ENCODE measurements around the gene PBX2. TPM values are rescaled to one million over a fixed set of nuclear protein-coding genes. Genes with fewer than 3 reads are reported as not detected.
"Not testable (repeated sequence)": the region's sequence is repeated elsewhere in the genome, so short reads cannot be mapped to it uniquely, and the experiment has no call there.

PBX2 gene
- total RNA-seq, 4 donors from 2014 or later = 27.7 to 65.3 (median 34.6) TPM

DNA sequence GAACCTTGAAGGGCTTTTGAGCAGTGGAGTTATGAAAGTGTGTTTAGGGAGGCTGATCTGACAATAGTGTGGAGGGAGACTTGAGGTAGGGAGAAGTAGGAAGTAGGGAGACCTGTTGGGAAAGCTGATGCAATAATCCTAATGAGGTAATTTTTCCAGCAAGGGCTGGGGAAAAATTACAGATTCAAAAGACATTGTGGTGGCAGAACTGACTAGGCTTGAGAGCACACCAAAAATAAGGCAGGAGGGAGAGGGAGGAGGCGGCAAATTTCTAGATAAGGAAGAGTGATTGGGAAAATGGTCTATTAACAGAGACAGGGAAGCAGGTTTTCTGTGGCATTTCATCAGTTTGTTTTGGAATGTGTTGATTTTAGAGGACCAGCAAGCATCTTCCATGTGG is 43.7 kb downstream of the PBX2 start:
- no peak for DNase-seq (ENCODE audit: low spot score)
- TF ChIP-seq, protein P1, sequence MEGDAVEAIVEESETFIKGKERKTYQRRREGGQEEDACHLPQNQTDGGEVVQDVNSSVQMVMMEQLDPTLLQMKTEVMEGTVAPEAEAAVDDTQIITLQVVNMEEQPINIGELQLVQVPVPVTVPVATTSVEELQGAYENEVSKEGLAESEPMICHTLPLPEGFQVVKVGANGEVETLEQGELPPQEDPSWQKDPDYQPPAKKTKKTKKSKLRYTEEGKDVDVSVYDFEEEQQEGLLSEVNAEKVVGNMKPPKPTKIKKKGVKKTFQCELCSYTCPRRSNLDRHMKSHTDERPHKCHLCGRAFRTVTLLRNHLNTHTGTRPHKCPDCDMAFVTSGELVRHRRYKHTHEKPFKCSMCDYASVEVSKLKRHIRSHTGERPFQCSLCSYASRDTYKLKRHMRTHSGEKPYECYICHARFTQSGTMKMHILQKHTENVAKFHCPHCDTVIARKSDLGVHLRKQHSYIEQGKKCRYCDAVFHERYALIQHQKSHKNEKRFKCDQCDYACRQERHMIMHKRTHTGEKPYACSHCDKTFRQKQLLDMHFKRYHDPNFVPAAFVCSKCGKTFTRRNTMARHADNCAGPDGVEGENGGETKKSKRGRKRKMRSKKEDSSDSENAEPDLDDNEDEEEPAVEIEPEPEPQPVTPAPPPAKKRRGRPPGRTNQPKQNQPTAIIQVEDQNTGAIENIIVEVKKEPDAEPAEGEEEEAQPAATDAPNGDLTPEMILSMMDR (IDR thresholded peaks at IDR 0.05) = no peak
- ATAC-seq (ENCODE audit: low FRiP score) = peak; percentile 16

GRCh38 chr6:32144238-32144637 is 45.8 kb downstream of the PBX2 start:
- not testable (repeated sequence) for ATAC-seq (ENCODE audit: low FRiP score); DNase-seq (ENCODE audit: low spot score)

DNA sequence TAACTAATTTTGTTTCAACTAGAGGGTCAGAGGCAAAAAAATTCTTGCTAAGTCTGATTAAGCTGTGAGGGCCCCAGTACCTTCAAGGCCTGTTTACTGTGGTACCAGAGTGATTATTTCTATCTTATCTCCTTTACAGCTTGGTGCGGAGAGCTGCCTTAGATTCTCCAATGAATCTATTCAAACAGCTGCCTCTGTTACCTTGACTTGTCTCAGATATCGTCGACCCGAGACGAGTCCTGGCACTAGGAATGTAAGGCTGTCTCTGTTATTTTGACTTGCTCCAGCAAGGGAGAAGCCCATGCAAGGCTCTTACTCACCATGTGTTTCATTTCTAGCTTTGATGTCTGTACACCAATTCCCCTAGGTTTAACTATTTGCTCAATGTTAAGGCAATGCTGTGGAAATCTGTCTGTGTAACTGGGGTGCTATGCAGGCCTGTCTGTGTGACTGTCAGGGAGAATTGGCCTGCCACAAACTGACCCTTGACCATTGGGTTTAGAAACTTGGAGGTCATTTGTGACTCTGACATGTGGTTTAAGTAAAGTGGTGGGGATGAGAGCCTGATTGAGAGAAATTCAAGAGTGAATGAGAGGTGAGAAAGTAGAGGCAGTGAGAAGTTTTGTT is 49.5 kb downstream of the PBX2 start:
- no peak for ATAC-seq (ENCODE audit: low FRiP score)
- TF ChIP-seq, protein P1 (IDR thresholded peaks at IDR 0.05) = no peak

GRCh38 chr6:32139590-32139989 is 50.4 kb downstream of the PBX2 start:
- ATAC-seq (ENCODE audit: low FRiP score) = no peak
- TF ChIP-seq, protein P1 (IDR thresholded peaks at IDR 0.05) = no peak
- DNase-seq (ENCODE audit: low spot score) = no peak

More for the DNA sequence above, 49.5 kb downstream of the PBX2 start:
- no peak for DNase-seq (ENCODE audit: low spot score)

DNA sequence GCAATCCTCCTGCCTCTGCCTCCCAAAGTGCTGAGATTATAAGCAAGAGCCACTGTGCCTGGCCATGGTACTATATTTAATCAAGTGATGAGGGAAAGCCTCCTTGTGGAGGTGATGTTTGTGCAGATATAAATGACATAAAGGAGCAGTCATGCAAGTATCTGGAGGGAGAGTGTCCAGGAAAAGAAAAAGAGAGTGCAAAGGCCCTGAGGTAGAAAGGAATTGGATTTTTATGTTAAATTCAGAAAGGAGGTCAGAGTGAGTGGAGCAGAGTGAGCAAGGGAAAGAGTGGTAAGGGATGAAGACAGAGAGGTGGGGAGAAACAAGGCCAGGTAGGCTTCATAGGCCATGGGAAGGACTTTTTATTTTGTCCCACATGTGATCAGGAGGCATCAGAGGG is 52.5 kb downstream of the PBX2 start:
- ATAC-seq (ENCODE audit: low FRiP score) (no peak), DNase-seq (ENCODE audit: low spot score) (no peak)
- TF ChIP-seq, protein P1 (IDR thresholded peaks at IDR 0.05) = no peak

Small RNA genes within 50 kb of the gene (small RNA-seq; reads per million reads assigned to genes)
- gene AL662884.1 = not detected
- gene MIR6833 = not detected

Other genes with a start within 250 kb of the PBX2 start
- 1,000 to 10,000 TPM in 1 of 4 donors, 100 to 1,000 TPM in 2, 10 to 100 TPM in 1; 16.7 to 1,024 (median 264) TPM for gene CFB, start 244.1 kb downstream of the PBX2 start, total RNA-seq
- 10 to 100 TPM; 67.0 to 94.0 (median 75.0) TPM for gene NELFE, start 231.2 kb downstream of the PBX2 start, total RNA-seq
- gene SKIC2, start 231.0 kb downstream of the PBX2 start, total RNA-seq = 10 to 100 TPM; 31.3 to 50.8 (median 44.8) TPM
- gene DXO, start 218.1 kb downstream of the PBX2 start, total RNA-seq = 10 to 100 TPM; 15.6 to 19.9 (median 18.4) TPM
- 100 to 1,000 TPM in 3 of 4 donors, 10 to 100 TPM in 1; 16.6 to 652 (median 239) TPM for gene C4A, start 208.1 kb downstream of the PBX2 start, total RNA-seq
- 100 to 1,000 TPM in 3 of 4 donors, 10 to 100 TPM in 1; 15.4 to 912 (median 204) TPM for gene C4B, start 175.4 kb downstream of the PBX2 start, total RNA-seq
- 1 to 10 TPM in 3 of 4 donors, under 1 TPM in 1; 0.63 to 5.7 (median 2.8) TPM for gene CYP21A2, start 151.8 kb downstream of the PBX2 start, total RNA-seq
- 100 to 1,000 TPM; 129 to 311 (median 137) TPM for gene TNXB, start 80.9 kb downstream of the PBX2 start, total RNA-seq
- 10 to 100 TPM; 23.2 to 44.3 (median 24.4) TPM for gene ATF6B, start 62.0 kb downstream of the PBX2 start, total RNA-seq
- 1 to 10 TPM; 2.1 to 3.9 (median 2.7) TPM for gene FKBPL, start 59.9 kb downstream of the PBX2 start, total RNA-seq
- gene PRRT1, start 38.3 kb downstream of the PBX2 start, total RNA-seq = 1 to 10 TPM in 1 of 4 donors, under 1 TPM in 3; 0.24 to 1.0 (median 0.34) TPM
- 100 to 1,000 TPM in 1 of 4 donors, 10 to 100 TPM in 3; 21.5 to 161 (median 34.3) TPM for gene PPT2, start 36.1 kb downstream of the PBX2 start, total RNA-seq
- gene EGFL8, start 25.6 kb downstream of the PBX2 start, total RNA-seq = 10 to 100 TPM in 3 of 4 donors, 1 to 10 TPM in 1; 8.9 to 17.3 (median 13.3) TPM
- 10 to 100 TPM; 26.4 to 40.9 (median 35.7) TPM for gene AGPAT1, start 14.1 kb downstream of the PBX2 start, total RNA-seq
- gene RNF5, start 11.8 kb downstream of the PBX2 start, total RNA-seq = 10 to 100 TPM; 35.1 to 59.1 (median 50.6) TPM
- gene AGER, start 5.9 kb downstream of the PBX2 start, total RNA-seq = 1 to 10 TPM in 3 of 4 donors, under 1 TPM in 1; 0.48 to 9.3 (median 1.2) TPM
- gene GPSM3, start 2.4 kb upstream of the PBX2 start, total RNA-seq = 10 to 100 TPM in 3 of 4 donors, 1 to 10 TPM in 1; 9.7 to 28.3 (median 23.2) TPM
- 100 to 1,000 TPM in 1 of 4 donors, 10 to 100 TPM in 3; 15.1 to 208 (median 49.7) TPM for gene NOTCH4, start 33.9 kb upstream of the PBX2 start, total RNA-seq
- gene TSBP1, start 181.7 kb upstream of the PBX2 start, total RNA-seq = not detected
- gene BTNL2, start 217.0 kb upstream of the PBX2 start, total RNA-seq = not detected
- gene HLA-DRA, start 249.7 kb upstream of the PBX2 start, total RNA-seq = 100 to 1,000 TPM; 102 to 437 (median 303) TPM